CD4-positive, alpha-beta T cell (primary cell): ENCODE data around the gene GPR151. TPM values are rescaled to one million over a fixed set of nuclear protein-coding genes. Genes with fewer than 3 reads are reported as not detected.

Experiments
- ATAC-seq: fragments of 200-7000 bp; cut with Tn5 transposase; one replicate; pipeline ENCODE4 v1.10.0; 2022; ENCODE audit warnings: mild to moderate bottlenecking; ENCODE audit not compliant: poor library complexity
- CTCF ChIA-PET: fragments of 350-600 bp; sonication (Branson Sonifier 250); formaldehyde crosslinking; loops from one replicate; lab custom pipeline; 2021; ENCODE audit warnings: antibody characterized with exemption, inconsistent platforms; lab: Charles Lee
- POLR2A ChIA-PET: fragments of 350-600 bp; sonication (Branson Sonifier 250); formaldehyde crosslinking; loops from one replicate; lab custom pipeline; 2021; ENCODE audit warnings: antibody characterized with exemption, inconsistent platforms; lab: Charles Lee
- DNase-seq, 14 experiments: peaks; one replicate each; pipeline ENCODE4 v3.0.0-alpha.2; 2013 to 2020; ENCODE audit warnings: mixed read lengths in 2 of 14
- H3K27ac ChIP-seq, 2 donors: one replicate each; pipeline versions ENCODE4 v1.5.1 to v1.7.0; 2013; ENCODE audit warnings: low read length in 2 of 2, low read depth in 1 of 2, mild to moderate bottlenecking in 1 of 2
- H3K27me3 ChIP-seq, 2 experiments: 1 replicate in 1 of 2; 2 replicates in 1 of 2; pipeline versions ENCODE4 v1.6.1 to v1.7.0; 2013; ENCODE audit warnings: low read length in 2 of 2, control low read depth in 1 of 2, mild to moderate bottlenecking in 1 of 2, moderate library complexity in 1 of 2; ENCODE audit not compliant: insufficient read depth in 2 of 2, control insufficient read depth in 1 of 2
- H3K36me3 ChIP-seq: one replicate; pipeline ENCODE4 v1.6.1; 2013; ENCODE audit warnings: low read length, control low read depth; ENCODE audit not compliant: insufficient read depth
- H3K4me1 ChIP-seq: one replicate; pipeline ENCODE4 v1.6.1; 2013; ENCODE audit warnings: low read length, control low read depth; ENCODE audit not compliant: insufficient read depth
- H3K4me3 ChIP-seq: one replicate; pipeline ENCODE4 v1.5.1; 2013; ENCODE audit warnings: mild to moderate bottlenecking, low read length, moderate library complexity
- H3K9me3 ChIP-seq, 2 experiments: 1 replicate in 1 of 2; 2 replicates in 1 of 2; pipeline versions ENCODE4 v1.6.1 to v1.7.0; 2013; ENCODE audit warnings: low read length in 2 of 2, mild to moderate bottlenecking in 2 of 2, control low read depth in 1 of 2, moderate library complexity in 1 of 2; ENCODE audit not compliant: control insufficient read depth in 1 of 2, insufficient read depth in 1 of 2
- H3K27ac Mint-ChIP-seq: one replicate; pipeline ENCODE4 v1.8.0; 2020; ENCODE audit warnings: mixed read lengths
- H3K27me3 Mint-ChIP-seq: one replicate; pipeline ENCODE4 v1.8.0; 2021; ENCODE audit warnings: mixed read lengths
- H3K36me3 Mint-ChIP-seq: one replicate; pipeline ENCODE4 v1.8.0; 2021; ENCODE audit warnings: low read depth, mixed read lengths
- H3K4me1 Mint-ChIP-seq: one replicate; pipeline ENCODE4 v1.8.0; 2021; ENCODE audit warnings: low read depth, mixed read lengths
- H3K4me3 Mint-ChIP-seq: one replicate; pipeline ENCODE4 v1.8.0; 2020; ENCODE audit warnings: mild to moderate bottlenecking, mixed read lengths
- H3K9me3 Mint-ChIP-seq: one replicate; pipeline ENCODE4 v1.8.0; 2020; ENCODE audit warnings: mixed read lengths
- CTCF ChIP-seq: fragments of 200-600 bp; IDR thresholded peaks from one replicate; pipeline ENCODE4 v1.8.0; 2022; ENCODE audit warnings: antibody characterized with exemption, mild to moderate bottlenecking
- intact Hi-C, 2 experiments: fragments of 100-400 bp; cut with DNase I in 1 of 2; cut with micrococcal nuclease in 1 of 2; formaldehyde crosslinking; loops; one replicate each; pipeline versions ENCODE4 v1.15.1 to v1.9.0; 2023 to 2025; cut with DNase I, micrococcal nuclease
- total RNA-seq, 174 experiments: library from RNA in 2 of 174; stranded (reverse) in 2 of 174; gene quantifications; one replicate each; pipeline ENCODE4 v1.2.3 and lab custom pipeline; 2021 to 2026

The GPR151 gene
- total RNA-seq, 2 experiments from 2014 or later: not detected

GRCh38 chr5:146529984-146530383 is 14.0 kb upstream of the GPR151 start:
- Histone ChIP-seq H3K4me3 (no peak overlapping the region), H3K9me3 (no peaks in the 10 kb centered on the region), H3K27me3 (no peaks in the 10 kb centered on the region), H3K36me3 (no peaks in the 10 kb centered on the region), H3K4me1 (no peaks in the 10 kb centered on the region), H3K27ac (no peak overlapping the region)
- ATAC-seq (no peak), DNase-seq (no peak)
- peaks cover 5% of the 10 kb centered on the region for H3K4me1 Mint-ChIP-seq
- intact Hi-C loops: no loop called here
- H3K27me3 Mint-ChIP-seq: no peaks in the 10 kb centered on the region
- ChIA-PET CTCF (no interaction called here), POLR2A (no interaction called here)
- TF ChIP-seq CTCF: no peak
- no peak overlapping the region for H3K27ac Mint-ChIP-seq
- H3K4me3 Mint-ChIP-seq: no peak overlapping the region
- H3K9me3 Mint-ChIP-seq: no peaks in the 10 kb centered on the region
- no peaks in the 10 kb centered on the region for H3K36me3 Mint-ChIP-seq

- Histone ChIP-seq H3K36me3 (no peaks in the 10 kb centered on the region), H3K27me3 (no peaks in the 10 kb centered on the region), H3K4me1 (no peaks in the 10 kb centered on the region), H3K9me3 (no peaks in the 10 kb centered on the region), H3K4me3 (no peak overlapping the region), H3K27ac (no peak overlapping the region)
- no peak for DNase-seq
- TF ChIP-seq CTCF: no peak
- no peak for ATAC-seq
- CTCF ChIA-PET: interaction anchor here (0.7 to 1.2 kb wide), 2 partner anchors 12 to 15 kb away, joined by 4 read pairs; no protein-coding TSS in a partner anchor
- H3K36me3 Mint-ChIP-seq: no peaks in the 10 kb centered on the region
- H3K27ac Mint-ChIP-seq: no peak overlapping the region
- intact Hi-C loops: no loop called here
- peaks cover 2% of the 10 kb centered on the region for H3K4me1 Mint-ChIP-seq
- no peak overlapping the region for H3K4me3 Mint-ChIP-seq
- no peaks in the 10 kb centered on the region for H3K9me3 Mint-ChIP-seq
- peaks cover 6% of the 10 kb centered on the region for H3K27me3 Mint-ChIP-seq
- POLR2A ChIA-PET: no interaction called here
These were observed 12.2 kb upstream of the GPR151 start for GRCh38 chr5:146528236-146528635.

GRCh38 chr5:146527785-146528184 is 11.8 kb upstream of the GPR151 start:
- TF ChIP-seq CTCF: no peak
- H3K4me3 ChIP-seq: no peak overlapping the region
- intact Hi-C loops: no loop called here
- H3K4me3 Mint-ChIP-seq: no peak overlapping the region
- POLR2A ChIA-PET: no interaction called here
- H3K27me3 ChIP-seq: no peaks in the 10 kb centered on the region
- DNase-seq (no peak), ATAC-seq (no peak)
- no peaks in the 10 kb centered on the region for H3K36me3 ChIP-seq
- H3K4me1 Mint-ChIP-seq: no peaks in the 10 kb centered on the region
- no peaks in the 10 kb centered on the region for H3K9me3 ChIP-seq
- CTCF ChIA-PET: interaction anchor here (0.7 to 1.2 kb wide), 2 partner anchors 11 to 15 kb away, joined by 4 read pairs; no protein-coding TSS in a partner anchor
- H3K27me3 Mint-ChIP-seq: peaks cover 6% of the 10 kb centered on the region
- no peak overlapping the region for H3K27ac Mint-ChIP-seq
- H3K9me3 Mint-ChIP-seq: no peaks in the 10 kb centered on the region
- no peaks in the 10 kb centered on the region for H3K4me1 ChIP-seq
- no peak overlapping the region for H3K27ac ChIP-seq
- H3K36me3 Mint-ChIP-seq: no peaks in the 10 kb centered on the region
